Measurements from ENCODE around the gene SLCO4A1. TPM values are rescaled to one million over a fixed set of nuclear protein-coding genes. Genes with fewer than 3 reads are reported as not detected.
A peak's percentile ranks its signal among the peaks of the same experiment; 100 is the strongest.

Gene SLCO4A1
- total and polyA plus RNA-seq, 11 donors = 1.00 to 54.0 (median 11.5) TPM

DNA sequence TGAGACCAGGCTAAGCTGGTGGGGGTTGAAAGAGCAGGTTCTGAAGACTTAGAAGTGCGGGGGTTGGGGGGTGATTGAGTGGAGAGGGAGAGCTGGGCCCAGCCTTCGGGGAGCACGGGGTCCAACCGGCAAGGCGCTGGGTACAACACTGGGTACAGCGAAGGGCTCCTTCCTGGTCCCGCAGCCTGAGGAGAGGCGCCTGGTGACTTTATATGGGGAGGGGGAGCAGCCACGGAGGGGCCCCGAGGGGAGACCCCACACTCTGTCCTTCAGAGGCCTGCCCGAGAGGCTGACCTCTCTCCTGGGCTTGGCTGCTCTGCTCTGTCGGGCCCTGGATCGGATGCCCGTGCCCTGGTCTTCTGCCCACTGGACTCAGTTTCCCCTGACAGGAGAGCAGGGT lies 55.9 kb downstream of the SLCO4A1 start:
- Histone ChIP-seq H3K4me1 (peaks cover 0 to 1% (median 0%) of the 10 kb centered on the region in 12 donors), H3K36me3 (no peaks in the 10 kb centered on the region), H3K27me3 (peaks cover 0 to 7% (median 3%) of the 10 kb centered on the region in 9 donors), H3K9me3 (no peaks in the 10 kb centered on the region), H3K4me3 (no peak overlapping the region), H3K27ac (no peak overlapping the region)
- TF ChIP-seq, protein P1, sequence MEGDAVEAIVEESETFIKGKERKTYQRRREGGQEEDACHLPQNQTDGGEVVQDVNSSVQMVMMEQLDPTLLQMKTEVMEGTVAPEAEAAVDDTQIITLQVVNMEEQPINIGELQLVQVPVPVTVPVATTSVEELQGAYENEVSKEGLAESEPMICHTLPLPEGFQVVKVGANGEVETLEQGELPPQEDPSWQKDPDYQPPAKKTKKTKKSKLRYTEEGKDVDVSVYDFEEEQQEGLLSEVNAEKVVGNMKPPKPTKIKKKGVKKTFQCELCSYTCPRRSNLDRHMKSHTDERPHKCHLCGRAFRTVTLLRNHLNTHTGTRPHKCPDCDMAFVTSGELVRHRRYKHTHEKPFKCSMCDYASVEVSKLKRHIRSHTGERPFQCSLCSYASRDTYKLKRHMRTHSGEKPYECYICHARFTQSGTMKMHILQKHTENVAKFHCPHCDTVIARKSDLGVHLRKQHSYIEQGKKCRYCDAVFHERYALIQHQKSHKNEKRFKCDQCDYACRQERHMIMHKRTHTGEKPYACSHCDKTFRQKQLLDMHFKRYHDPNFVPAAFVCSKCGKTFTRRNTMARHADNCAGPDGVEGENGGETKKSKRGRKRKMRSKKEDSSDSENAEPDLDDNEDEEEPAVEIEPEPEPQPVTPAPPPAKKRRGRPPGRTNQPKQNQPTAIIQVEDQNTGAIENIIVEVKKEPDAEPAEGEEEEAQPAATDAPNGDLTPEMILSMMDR (IDR thresholded peaks at IDR 0.05) = no peak
- TF ChIP-seq POLR2A (IDR thresholded peaks at IDR 0.05) = no peak
- WGBS, 4 donors = 86 to 96% (median 91%) methylated on average over 12 to 14 of the region's 14 CpGs
- DNase-seq (peak in 1 of 5 donors; percentile 21), ATAC-seq (no peak)
- intact Hi-C loops (cut with DNase I) = no loop called here

DNA sequence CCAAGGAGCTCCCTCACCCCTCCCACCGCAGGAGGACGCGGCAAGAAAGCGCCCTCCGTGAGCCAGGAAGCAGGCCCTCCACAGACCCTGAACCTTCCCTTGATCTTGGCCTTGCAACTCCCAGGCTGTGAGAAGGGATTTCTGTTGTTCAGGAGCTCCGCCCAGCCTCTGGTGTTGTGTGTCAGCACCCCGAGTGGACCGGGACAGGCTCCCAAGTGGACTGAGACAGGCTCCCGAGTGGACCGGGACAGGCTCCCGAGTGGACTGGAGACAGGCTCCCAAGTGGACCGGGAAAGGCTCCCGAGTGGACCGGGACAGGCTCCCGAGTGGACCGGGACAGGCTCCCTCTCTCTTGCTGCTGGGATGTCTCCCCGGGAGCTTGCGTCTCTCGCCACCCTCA lies 57.0 kb downstream of the SLCO4A1 start:
- WGBS, 4 donors = 89 to 98% (median 94%) methylated on average over 19 of the region's 19 CpGs
- intact Hi-C loops (cut with DNase I) = no loop called here

DNA sequence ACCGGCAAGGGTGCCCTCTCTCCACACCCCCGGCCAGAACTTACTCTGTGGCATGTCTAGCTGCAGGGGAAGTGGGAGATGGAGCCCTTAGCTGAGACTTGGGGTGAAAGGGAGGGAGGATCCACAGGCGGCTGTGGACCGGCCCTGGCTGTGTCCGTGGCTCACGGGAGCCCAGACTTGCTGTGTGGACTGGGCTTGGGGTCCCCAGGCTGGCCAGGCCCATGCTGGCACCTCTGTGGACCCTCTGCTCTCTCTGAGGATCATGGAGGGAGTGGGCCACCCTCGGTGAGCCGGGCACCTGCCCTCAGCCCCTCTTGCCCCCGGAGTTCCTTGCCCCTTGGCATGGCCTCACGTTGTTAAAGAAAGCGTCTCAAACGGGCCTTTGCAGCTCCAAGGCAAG lies 57.4 kb downstream of the SLCO4A1 start:
- H3K9me3 ChIP-seq = no peaks in the 10 kb centered on the region
- peak in 1 of 5 donors; percentile 31 for DNase-seq
- 75 to 92% (median 88%) methylated on average over 12 of the region's 12 CpGs for WGBS, 4 donors

More for the DNA sequence above, 57.0 kb downstream of the SLCO4A1 start:
- Histone ChIP-seq H3K4me3 (no peak overlapping the region), H3K36me3 (no peaks in the 10 kb centered on the region), H3K27ac (no peak overlapping the region), H3K9me3 (no peaks in the 10 kb centered on the region), H3K27me3 (peaks cover 0 to 3% (median 0%) of the 10 kb centered on the region in 9 donors), H3K4me1 (peaks cover 0 to 12% (median 2%) of the 10 kb centered on the region in 12 donors)
- no peak for ATAC-seq
- TF ChIP-seq, protein P1 (IDR thresholded peaks at IDR 0.05) = no peak
- TF ChIP-seq POLR2A (IDR thresholded peaks at IDR 0.05) = no peak
- DNase-seq = peak in 1 of 5 donors; percentile 43

DNA sequence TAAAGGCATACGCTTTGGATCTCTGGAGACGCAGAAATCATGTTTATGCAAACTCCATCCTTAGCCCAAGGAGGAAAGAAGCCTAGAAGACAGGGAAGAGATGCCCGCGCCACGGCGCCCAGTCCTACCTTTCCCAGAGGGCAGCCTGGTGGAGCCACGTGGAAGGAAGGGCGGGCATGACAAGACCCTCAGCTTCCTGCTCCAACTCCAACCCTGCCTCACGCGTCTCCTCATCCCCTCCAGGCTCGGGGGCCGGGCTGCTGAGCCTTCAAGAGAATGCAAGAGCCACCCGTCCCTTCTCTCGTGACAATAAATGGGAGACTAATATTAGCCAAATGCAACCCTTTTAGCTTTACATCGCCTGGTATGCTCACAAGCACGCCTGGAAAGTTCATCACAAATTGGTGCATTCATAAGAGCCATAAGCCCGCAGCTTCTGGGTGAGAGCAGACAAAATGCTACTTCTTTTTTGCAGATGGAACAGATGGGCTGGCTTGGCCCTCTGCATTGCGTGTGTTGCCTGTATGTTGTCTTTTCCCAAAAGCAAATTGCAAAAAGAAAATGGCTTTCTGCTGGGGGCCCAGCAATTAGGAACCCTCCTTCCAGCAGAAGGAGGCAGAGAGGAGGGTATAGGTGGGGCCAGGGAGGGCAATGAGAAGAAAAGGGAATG lies 58.1 kb downstream of the SLCO4A1 start:
- no peaks in the 10 kb centered on the region for H3K36me3 ChIP-seq
- H3K4me1 ChIP-seq = peaks cover 0 to 21% (median 8%) of the 10 kb centered on the region in 12 donors
- intact Hi-C loops (cut with DNase I) = no loop called here
- 90 to 93% (median 91%) methylated on average over 18 of the region's 18 CpGs for WGBS, 4 donors
- TF ChIP-seq, protein P1 (IDR thresholded peaks at IDR 0.05) = no peak
- no peak for TF ChIP-seq POLR2A (IDR thresholded peaks at IDR 0.05)
- H3K9me3 ChIP-seq = no peaks in the 10 kb centered on the region
- peaks cover 0 to 3% (median 0%) of the 10 kb centered on the region in 9 donors for H3K27me3 ChIP-seq
- peak in 1 of 5 donors; percentile 57 for DNase-seq
- ATAC-seq = no peak
- H3K4me3 ChIP-seq = no peak overlapping the region
- no peak overlapping the region for H3K27ac ChIP-seq

More for the DNA sequence above, 57.4 kb downstream of the SLCO4A1 start:
- ATAC-seq = no peak
- H3K36me3 ChIP-seq = no peaks in the 10 kb centered on the region
- no peak for TF ChIP-seq POLR2A (IDR thresholded peaks at IDR 0.05)
- TF ChIP-seq, protein P1 (IDR thresholded peaks at IDR 0.05) = no peak
- peaks cover 0 to 3% (median 0%) of the 10 kb centered on the region in 9 donors for H3K27me3 ChIP-seq
- peaks cover 0 to 17% (median 7%) of the 10 kb centered on the region in 12 donors for H3K4me1 ChIP-seq
- intact Hi-C loops (cut with DNase I) = no loop called here
- H3K27ac ChIP-seq = no peak overlapping the region
- no peak overlapping the region for H3K4me3 ChIP-seq
